ENCODE measurements around the gene CMTM3. TPM values are rescaled to one million over a fixed set of nuclear protein-coding genes. Genes with fewer than 3 reads are reported as not detected.
A peak's percentile ranks its signal among the peaks of the same experiment; 100 is the strongest.

CMTM3 gene
- total RNA-seq, 2 donors from 2014 or later, result 15.6 to 26.2 TPM

GRCh38 chr16:66650707-66651473, 46.4 kb downstream of the CMTM3 start:
- Histone ChIP-seq H3K27ac (no peak overlapping the region), H3K4me3 (peak overlapping the region in 1 of 2 donors; percentile 21), H3K9me3 (no peaks in the 10 kb centered on the region), H3K36me3 (no peaks in the 10 kb centered on the region), H3K27me3 (no peaks in the 10 kb centered on the region), H3K4me1 (peaks cover 0 to 10% of the 10 kb centered on the region in 2 donors)
- peak; percentile 80 for DNase-seq (ENCODE audit: low spot score)
- TF ChIP-seq, protein P1, sequence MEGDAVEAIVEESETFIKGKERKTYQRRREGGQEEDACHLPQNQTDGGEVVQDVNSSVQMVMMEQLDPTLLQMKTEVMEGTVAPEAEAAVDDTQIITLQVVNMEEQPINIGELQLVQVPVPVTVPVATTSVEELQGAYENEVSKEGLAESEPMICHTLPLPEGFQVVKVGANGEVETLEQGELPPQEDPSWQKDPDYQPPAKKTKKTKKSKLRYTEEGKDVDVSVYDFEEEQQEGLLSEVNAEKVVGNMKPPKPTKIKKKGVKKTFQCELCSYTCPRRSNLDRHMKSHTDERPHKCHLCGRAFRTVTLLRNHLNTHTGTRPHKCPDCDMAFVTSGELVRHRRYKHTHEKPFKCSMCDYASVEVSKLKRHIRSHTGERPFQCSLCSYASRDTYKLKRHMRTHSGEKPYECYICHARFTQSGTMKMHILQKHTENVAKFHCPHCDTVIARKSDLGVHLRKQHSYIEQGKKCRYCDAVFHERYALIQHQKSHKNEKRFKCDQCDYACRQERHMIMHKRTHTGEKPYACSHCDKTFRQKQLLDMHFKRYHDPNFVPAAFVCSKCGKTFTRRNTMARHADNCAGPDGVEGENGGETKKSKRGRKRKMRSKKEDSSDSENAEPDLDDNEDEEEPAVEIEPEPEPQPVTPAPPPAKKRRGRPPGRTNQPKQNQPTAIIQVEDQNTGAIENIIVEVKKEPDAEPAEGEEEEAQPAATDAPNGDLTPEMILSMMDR (IDR thresholded peaks at IDR 0.05), result peak; percentile 70 to 92

- peak overlapping the region in 1 of 2 donors; percentile 21 for H3K4me3 ChIP-seq
- TF ChIP-seq, protein P1 (IDR thresholded peaks at IDR 0.05), result no peak
Measured at GRCh38 chr16:66651474-66651765, 46.9 kb downstream of the CMTM3 start.

GRCh38 chr16:66651965-66652364, 47.5 kb downstream of the CMTM3 start:
- Histone ChIP-seq H3K4me3 (no peak overlapping the region), H3K4me1 (peaks cover 0 to 10% of the 10 kb centered on the region in 2 donors), H3K36me3 (no peaks in the 10 kb centered on the region), H3K27ac (no peak overlapping the region), H3K9me3 (no peaks in the 10 kb centered on the region), H3K27me3 (no peaks in the 10 kb centered on the region)
- no peak for DNase-seq (ENCODE audit: low spot score)
- TF ChIP-seq, protein P1 (IDR thresholded peaks at IDR 0.05), result no peak

More at GRCh38 chr16:66651474-66651765, 46.9 kb downstream of the CMTM3 start:
- DNase-seq (ENCODE audit: low spot score), result no peak
- H3K36me3 ChIP-seq, result no peaks in the 10 kb centered on the region
- H3K27ac ChIP-seq, result no peak overlapping the region
- H3K9me3 ChIP-seq, result no peaks in the 10 kb centered on the region
- H3K27me3 ChIP-seq, result no peaks in the 10 kb centered on the region
- H3K4me1 ChIP-seq, result peaks cover 0 to 10% of the 10 kb centered on the region in 2 donors

GRCh38 chr16:66652661-66653360, 48.3 kb downstream of the CMTM3 start:
- H3K27me3 ChIP-seq, result no peaks in the 10 kb centered on the region
- DNase-seq (ENCODE audit: low spot score), result no peak

DNA sequence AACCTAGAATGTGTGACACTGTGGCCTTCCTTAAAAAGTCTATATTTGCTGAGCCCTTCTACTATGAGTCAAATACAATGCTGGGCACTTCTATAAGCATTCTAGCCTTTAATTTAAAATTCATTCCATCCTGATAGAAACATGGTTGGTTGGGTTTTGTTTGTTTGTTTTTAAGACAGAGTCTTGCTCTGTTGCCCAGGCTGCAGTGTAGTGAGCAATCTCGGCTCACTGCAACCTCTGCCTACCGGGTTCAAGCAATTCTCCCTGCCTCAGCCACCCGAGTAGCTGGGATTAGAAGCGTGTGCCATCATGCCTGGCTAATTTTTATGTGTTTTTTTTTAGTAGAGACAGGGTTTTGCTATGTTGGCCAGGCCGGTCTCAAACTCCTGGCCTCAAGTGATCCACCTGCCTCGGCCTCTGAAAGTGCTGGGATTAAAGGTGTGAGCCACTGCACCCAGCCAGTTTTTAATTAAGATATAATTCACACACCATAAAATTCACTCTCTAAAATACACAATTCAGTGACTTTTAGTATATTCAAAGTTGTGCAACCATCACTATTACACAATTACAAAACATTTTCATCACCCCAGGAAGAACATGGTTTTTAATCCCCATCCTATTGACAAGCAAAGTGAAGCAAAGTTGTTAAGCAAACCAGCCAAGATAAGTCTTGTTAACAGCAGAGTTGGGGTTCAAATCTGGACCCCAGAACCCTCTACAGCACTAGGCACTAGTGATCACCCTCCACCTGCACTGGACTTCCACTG, 49.3 kb downstream of the CMTM3 start:
- H3K4me1 ChIP-seq, result peaks cover 0 to 10% of the 10 kb centered on the region in 2 donors
- TF ChIP-seq, protein P1 (IDR thresholded peaks at IDR 0.05), result no peak

More at GRCh38 chr16:66652661-66653360, 48.3 kb downstream of the CMTM3 start:
- H3K4me1 ChIP-seq, result peaks cover 0 to 10% of the 10 kb centered on the region in 2 donors
- no peak overlapping the region for H3K27ac ChIP-seq
- H3K36me3 ChIP-seq, result no peaks in the 10 kb centered on the region
- H3K4me3 ChIP-seq, result no peak overlapping the region
- H3K9me3 ChIP-seq, result no peaks in the 10 kb centered on the region
- TF ChIP-seq, protein P1 (IDR thresholded peaks at IDR 0.05), result no peak

More for the DNA sequence above, 49.3 kb downstream of the CMTM3 start:
- Histone ChIP-seq H3K9me3 (no peaks in the 10 kb centered on the region), H3K36me3 (no peaks in the 10 kb centered on the region), H3K4me3 (no peak overlapping the region), H3K27me3 (no peaks in the 10 kb centered on the region), H3K27ac (no peak overlapping the region)
- DNase-seq (ENCODE audit: low spot score), result no peak

Data from right atrium auricular region (tissue), 2 donors.